Gastrocnemius medialis (tissue), 4 donors: ENCODE results near the gene SAE1.

Experiments used
- POLR2A ChIP-seq, 2 donors: fragments of 450-650 bp; IDR thresholded peaks; one replicate each; pipeline ENCODE4 v1.6.1; 2017; ENCODE audit warnings: antibody characterized with exemption in 2 of 2, mild to moderate bottlenecking in 2 of 2, moderate library complexity in 2 of 2
- TF ChIP-seq, protein P1 (sequence below), 5 experiments: fragments of 450-650 bp in 3 of 5; fragments of 200-600 bp in 2 of 5; sonication (generic) in 2 of 5; IDR thresholded peaks in 4 of 5; conservative IDR thresholded peaks in 1 of 5; 1 replicate in 4 of 5; 2 replicates in 1 of 5; pipeline ENCODE4 v1.5.1; 2016 to 2019; ENCODE audit warnings: antibody characterized with exemption in 5 of 5, mild to moderate bottlenecking in 3 of 5, moderate library complexity in 3 of 5

DNA sequence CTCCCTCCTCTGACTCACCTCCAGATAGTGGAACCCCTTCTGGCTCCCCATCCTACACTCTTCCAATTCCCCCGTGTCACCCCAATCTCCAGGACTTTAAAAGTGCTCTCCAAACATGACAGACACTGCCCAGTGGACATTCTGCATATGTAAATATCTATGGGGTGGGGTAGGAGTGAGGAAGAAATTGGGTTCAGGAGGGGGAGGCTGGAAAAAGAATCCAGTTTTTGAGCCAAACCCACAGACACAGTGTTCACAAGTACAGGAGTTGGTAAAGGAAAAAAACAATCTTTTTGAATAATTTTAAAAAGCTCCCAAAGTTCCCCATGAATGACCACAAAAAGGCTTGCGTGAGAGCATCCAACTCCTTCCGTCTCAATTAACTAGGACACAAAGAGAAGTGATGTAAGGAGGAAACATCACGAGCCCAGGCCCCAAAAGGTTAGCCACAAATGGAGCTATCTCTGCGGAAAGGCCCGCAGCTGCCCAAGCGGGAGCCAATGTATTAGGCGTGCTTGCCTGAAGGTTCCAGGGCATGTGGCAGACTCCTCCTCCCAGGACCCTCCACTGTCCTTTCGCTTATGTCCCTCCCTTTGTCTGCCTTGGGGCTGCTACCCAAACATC, 35.0 kb upstream of the SAE1 start:
- TF ChIP-seq, protein P1, sequence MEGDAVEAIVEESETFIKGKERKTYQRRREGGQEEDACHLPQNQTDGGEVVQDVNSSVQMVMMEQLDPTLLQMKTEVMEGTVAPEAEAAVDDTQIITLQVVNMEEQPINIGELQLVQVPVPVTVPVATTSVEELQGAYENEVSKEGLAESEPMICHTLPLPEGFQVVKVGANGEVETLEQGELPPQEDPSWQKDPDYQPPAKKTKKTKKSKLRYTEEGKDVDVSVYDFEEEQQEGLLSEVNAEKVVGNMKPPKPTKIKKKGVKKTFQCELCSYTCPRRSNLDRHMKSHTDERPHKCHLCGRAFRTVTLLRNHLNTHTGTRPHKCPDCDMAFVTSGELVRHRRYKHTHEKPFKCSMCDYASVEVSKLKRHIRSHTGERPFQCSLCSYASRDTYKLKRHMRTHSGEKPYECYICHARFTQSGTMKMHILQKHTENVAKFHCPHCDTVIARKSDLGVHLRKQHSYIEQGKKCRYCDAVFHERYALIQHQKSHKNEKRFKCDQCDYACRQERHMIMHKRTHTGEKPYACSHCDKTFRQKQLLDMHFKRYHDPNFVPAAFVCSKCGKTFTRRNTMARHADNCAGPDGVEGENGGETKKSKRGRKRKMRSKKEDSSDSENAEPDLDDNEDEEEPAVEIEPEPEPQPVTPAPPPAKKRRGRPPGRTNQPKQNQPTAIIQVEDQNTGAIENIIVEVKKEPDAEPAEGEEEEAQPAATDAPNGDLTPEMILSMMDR (IDR thresholded peaks at IDR 0.05 in 4 of 5, conservative IDR thresholded peaks at IDR 0.05 in 1 of 5): no peak
- no peak for TF ChIP-seq POLR2A (IDR thresholded peaks at IDR 0.05)
